Measurements from ENCODE around the gene ZHX3. TPM values are rescaled to one million over a fixed set of nuclear protein-coding genes. Genes with fewer than 3 reads are reported as not detected.

ZHX3 gene
- total and polyA plus RNA-seq, 9 of the 15 experiments (the other 6 are each of a cell fraction or from before 2014, with no cell fraction given), result 0.80 to 14.6 (median 4.9) TPM

- TF ChIP-seq REST (IDR thresholded peaks at IDR 0.05; ENCODE audit: borderline replicate concordance) (no peak), REST (CRISPR knock-in tag; IDR thresholded peaks at IDR 0.05; ENCODE audit: low read depth) (peak; percentile 34; the same call in 1 of the 2 replicates), PTRF (tag; IDR thresholded peaks at IDR 0.05) (no peak), PRDM10 (IDR thresholded peaks at IDR 0.05; ENCODE audit: partially characterized antibody) (no peak), ZBED1 (IDR thresholded peaks at IDR 0.05) (no peak), ZNF644 (tag; IDR thresholded peaks at IDR 0.05; ENCODE audit: low read depth) (no peak), E4F1 (CRISPR knock-in tag; IDR thresholded peaks at IDR 0.05; ENCODE audit: borderline replicate concordance) (no peak), SMARCC2 (IDR thresholded peaks at IDR 0.05; ENCODE audit: low read depth) (no peak), POLR3A (IDR thresholded peaks at IDR 0.05; ENCODE audit: borderline replicate concordance, extremely low read depth, insufficient read depth, insufficient read length) (no peak), SRSF1 (IDR thresholded peaks at IDR 0.05; ENCODE audit: low read depth, low read length) (no peak)
- TF ChIP-seq, protein P1, sequence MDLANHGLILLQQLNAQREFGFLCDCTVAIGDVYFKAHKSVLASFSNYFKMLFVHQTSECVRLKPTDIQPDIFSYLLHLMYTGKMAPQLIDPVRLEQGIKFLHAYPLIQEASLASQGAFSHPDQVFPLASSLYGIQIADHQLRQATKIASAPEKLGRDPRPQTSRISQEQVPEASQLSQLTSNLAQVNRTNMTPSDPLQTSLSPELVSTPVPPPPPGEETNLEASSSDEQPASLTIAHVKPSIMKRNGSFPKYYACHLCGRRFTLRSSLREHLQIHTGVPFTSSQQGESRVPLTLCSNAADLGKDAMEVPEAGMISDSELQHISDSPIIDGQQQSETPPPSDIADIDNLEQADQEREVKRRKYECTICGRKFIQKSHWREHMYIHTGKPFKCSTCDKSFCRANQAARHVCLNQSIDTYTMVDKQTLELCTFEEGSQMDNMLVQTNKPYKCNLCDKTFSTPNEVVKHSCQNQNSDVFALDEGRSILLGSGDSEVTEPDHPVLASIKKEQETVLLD (IDR thresholded peaks at IDR 0.05), result no peak
These were observed 181.4 kb downstream of the ZHX3 start (continued) for GRCh38 chr20:41135888-41136679.
